ENCODE data around the gene COX5B.

- no peak for TF ChIP-seq CTCF (IDR thresholded peaks at IDR 0.05)
- TF ChIP-seq POLR2A (IDR thresholded peaks at IDR 0.05) = peak; percentile 22
These were observed 17.2 kb downstream of the COX5B start for GRCh38 chr2:97662895-97663625.

All from right lobe of liver (tissue), 4 donors.